LNCAP (cell line): ENCODE data around the gene WWOX.

Experiments used
- TF ChIP-seq, protein P1 (sequence below): fragments of 450-650 bp; IDR thresholded peaks from 2 replicates; pipeline ENCODE4 v1.5.1; 2017; ENCODE audit warnings: mild to moderate bottlenecking

WWOX gene

DNA sequence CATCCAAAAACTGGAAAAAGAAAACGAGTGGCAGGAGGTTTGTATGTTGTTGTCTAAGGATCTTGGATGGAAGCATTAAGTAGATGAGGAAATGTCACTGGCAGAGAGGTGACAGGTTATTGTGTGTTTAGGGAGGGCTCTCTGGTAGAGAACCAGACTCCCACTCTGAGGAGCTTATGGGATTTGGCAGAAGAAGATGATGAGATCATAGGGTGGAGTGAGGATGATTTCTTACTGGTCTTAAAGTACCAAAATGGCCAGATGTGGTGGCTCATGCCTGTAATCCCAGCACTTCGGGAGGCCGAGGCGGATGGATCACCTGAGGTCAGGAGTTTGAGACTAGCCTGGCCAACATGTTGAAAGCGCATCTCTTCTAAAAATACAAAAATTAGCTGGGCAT is 9.0 kb downstream of the WWOX start:
- TF ChIP-seq, protein P1, sequence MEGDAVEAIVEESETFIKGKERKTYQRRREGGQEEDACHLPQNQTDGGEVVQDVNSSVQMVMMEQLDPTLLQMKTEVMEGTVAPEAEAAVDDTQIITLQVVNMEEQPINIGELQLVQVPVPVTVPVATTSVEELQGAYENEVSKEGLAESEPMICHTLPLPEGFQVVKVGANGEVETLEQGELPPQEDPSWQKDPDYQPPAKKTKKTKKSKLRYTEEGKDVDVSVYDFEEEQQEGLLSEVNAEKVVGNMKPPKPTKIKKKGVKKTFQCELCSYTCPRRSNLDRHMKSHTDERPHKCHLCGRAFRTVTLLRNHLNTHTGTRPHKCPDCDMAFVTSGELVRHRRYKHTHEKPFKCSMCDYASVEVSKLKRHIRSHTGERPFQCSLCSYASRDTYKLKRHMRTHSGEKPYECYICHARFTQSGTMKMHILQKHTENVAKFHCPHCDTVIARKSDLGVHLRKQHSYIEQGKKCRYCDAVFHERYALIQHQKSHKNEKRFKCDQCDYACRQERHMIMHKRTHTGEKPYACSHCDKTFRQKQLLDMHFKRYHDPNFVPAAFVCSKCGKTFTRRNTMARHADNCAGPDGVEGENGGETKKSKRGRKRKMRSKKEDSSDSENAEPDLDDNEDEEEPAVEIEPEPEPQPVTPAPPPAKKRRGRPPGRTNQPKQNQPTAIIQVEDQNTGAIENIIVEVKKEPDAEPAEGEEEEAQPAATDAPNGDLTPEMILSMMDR = no peak

DNA sequence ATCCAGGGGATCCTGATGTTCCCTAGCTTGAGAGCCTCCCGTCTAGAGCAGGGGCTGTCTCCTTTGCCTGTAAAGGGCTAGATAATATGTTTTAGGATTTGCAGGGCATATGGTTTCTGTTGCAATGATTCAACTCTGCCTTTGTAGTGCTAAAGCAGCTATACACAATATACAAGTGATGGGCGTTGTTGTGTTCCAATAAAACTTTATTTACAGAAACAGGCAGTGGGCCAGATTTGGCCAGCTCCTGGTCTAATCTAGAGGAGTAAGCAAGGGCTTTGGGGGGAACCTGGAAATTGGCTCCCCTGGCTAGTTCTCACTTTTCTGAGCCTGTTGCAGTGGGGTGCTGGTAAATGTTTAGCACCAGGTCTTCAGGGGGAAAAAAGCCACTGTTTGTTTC is 13.8 kb downstream of the WWOX start:
- TF ChIP-seq, protein P1 = no peak

DNA sequence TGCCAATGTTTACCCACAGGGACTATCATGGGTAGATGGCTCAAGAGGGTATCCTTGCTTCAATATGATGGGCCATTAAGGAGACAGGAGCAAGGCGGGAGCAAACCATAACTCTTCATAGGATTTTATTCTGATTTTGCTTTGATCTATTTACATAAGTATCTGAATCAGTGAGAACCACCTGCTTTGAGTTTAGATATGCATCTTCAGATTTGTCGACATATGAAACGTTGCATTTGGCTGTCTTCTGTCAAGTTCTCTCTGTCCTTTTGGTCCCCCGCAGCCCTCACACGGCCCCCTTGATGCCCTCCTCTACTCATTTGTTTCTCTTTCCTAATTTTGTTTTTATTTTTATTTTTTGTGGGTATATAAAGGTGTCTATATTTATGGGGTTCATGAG is 16.2 kb downstream of the WWOX start:
- TF ChIP-seq, protein P1 = no peak

DNA sequence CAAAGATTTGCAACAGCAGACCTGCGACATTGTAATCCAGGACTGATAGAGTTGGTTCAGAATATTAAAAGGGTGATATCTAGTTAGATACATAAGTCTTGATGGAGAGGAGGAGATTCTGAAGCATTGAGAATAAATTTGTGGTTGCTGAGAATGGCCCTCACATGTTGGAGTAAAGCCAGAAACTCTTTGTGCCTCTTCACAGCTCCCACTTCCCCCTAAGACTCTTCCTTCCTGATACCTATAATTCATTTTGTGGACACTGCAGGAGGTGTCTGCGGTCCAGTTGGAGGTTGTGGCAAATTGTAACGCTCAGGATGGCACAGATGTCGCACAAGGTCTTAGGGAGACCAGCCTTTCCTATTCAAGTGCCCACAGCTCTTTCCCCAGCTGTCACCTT is 17.5 kb downstream of the WWOX start:
- TF ChIP-seq, protein P1 = no peak

DNA sequence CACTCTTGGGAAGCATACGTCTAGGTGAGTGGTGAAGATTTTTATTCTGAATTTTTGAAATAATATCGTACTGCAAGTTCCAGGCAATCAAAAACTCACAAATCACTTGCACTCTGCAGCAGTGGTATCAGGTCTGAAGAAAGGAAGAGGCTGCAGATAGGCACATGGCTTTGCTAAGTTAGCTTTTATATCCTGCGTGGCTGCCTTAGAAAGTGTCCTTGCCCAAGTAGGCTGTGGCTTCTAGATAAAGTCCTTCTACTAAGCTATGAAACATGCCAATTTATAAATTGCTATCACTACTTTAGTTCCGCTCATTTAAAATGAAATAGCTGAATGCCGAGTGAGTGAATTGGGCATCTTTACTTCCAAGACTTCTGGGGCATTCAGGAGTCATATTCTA is 17.9 kb downstream of the WWOX start:
- TF ChIP-seq, protein P1 = no peak

DNA sequence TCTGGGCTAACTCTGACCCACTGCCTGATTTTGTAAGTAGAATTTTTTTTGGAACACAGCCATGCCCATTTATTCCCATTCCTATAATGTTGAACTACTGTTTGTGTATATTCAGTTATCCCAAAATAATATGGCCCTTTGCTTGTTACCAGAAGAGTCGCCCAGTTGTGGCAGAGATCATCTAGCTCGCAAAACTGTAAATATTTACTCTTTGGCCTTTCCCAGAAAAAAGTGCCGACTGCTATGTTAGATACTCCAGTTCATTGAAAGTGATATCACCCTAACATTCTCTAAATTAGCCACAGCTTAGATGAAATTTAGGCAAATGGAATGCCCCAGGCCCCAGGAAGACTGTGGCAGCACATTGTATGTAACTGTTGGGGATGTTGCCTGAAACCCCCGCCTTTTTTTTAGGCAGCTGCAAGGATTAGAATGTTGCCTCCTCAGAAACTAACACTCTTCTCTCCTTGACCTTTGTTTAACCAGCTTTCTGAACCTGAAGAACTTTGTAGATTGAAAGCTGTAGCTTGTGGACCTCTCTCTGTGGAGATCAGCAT is 19.1 kb downstream of the WWOX start:
- TF ChIP-seq, protein P1 = no peak

DNA sequence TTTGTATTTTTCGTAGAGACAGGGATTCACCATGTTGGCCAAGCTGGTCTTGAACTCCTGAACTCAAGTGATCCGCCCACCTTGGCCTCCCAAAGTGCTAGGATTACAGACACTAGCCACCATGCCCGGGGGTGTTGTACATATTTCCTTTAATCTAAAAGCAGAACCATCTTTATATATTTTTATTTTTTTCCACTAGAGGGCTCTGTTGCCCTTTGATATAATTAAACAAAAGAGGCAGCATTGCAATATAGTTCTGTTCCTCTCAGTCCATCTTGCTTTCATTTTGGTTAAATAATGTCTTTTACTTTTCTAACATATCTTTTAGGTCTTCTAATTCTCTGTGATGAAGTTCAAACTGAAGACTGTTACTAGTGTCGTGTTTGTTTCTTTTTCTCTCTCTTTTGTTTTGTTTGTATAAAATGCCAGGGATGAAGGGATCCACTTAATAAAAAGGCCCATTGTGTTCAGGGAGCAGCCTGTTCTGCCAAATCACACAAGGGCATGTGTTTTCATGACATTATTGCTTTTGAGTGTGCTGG is 23.4 kb downstream of the WWOX start:
- TF ChIP-seq, protein P1 = peak; percentile 47; the same call in 1 of the 2 replicates
